ENCODE data around the gene TXNDC9.
"Not testable (repeated sequence)": the region's sequence is repeated elsewhere in the genome, so short reads cannot be mapped to it uniquely, and the experiment has no call there.

TXNDC9 gene

DNA sequence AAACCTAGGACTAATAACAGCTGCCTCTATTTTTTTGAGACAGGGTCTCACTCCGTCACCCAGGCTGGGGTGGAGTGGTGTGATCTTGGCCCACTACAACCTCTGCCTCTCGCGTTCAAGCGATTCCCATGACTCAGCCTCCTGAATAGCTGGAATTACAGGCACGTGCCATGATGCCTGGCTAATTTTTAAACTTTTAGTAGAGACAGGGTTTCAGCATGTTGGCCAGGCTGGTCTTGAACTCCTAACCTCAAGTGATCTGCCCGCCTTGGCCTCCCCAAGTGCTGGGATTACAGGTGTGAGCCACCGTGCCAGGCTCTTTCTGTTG lies 18.3 kb downstream of the TXNDC9 start:
- not testable (repeated sequence) for DNase-seq

DNA sequence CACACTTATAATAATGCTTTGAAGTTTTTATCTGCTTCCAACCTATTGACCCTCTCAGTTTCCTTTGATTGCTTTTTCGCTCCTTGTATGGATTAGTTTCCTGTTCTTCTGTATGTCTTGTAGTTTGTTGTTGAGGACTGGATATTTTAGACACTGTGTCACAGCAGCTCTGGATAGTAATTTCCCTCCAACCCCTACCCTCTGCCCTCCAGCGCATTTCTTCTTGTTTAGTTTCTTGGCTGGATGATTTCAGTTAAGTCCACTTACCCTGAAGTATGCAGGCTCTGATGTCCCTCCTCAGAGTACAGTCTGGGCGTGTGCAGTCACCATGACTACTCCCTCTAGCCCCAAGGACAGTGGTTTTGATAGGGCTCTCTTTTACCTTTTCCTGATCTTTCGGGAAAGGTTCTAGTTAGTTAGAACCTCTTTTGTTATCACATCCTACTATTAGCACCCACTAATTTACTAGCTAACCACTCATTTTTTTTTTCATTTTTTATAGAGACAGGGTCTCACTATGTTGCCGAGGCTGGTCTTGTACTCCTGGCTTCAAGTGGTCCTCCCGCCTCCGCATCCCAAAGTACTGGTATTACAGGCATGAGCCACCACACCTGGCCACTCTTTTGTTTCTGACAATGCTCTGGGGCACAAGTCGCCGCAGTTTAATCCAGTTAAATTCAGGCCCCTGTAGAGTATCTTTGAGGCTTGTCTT lies 18.8 kb downstream of the TXNDC9 start:
- DNase-seq, result no peak

GRCh38 chr2:99301097-99301496 lies 35.0 kb downstream of the TXNDC9 start, which contains the start of gene LYG1:
Gene LYG1 (minus strand): TSS chr2:99301197. CDS start chr2:99295670, 5,527 bp downstream.
- DNase-seq, result not testable (repeated sequence)

- DNase-seq, result no peak
Measured at GRCh38 chr2:99299580-99299979, 36.6 kb downstream of the TXNDC9 start.

DNA sequence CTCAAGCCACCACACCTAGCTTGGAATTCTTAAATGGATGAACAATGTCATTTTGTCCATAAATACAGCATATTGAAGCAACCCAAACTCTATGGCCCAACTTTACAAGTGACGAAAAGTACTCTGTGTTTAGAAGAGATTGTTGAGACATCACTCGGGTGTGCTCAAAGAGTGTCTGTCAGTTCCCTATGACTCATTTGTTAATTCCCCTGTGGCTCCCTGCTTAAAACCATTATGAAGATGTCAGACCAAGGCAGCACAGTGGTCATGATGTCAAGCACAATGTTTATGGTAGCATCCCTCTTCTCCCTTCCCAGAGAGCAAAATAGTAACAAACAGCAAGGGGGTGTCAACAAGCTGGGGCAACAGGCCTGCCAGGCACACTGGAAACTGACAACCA lies 38.1 kb downstream of the TXNDC9 start:
- no peak for DNase-seq

DNA sequence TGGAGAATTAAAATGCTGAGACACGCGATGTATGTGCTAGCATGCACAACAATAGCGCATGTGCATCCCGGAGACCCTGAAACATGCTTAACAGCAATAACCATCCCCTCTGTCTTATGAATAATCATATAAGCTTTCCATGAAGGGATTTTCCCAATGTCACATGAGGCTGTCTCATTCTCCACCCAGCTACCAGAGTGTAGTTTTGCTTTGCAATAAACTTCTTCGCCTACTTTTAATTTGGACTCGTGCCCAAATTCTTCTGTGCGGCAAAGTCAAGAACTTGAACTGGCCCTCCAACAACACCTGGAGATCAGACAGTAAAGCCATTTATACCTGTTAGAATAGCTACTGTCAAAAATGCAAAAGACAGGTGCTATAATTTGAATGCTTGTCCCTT lies 50.6 kb downstream of the TXNDC9 start:
- no peak for DNase-seq

GRCh38 chr2:99279969-99280695 lies 56.0 kb downstream of the TXNDC9 start:
- DNase-seq, result no peak

- no peak for DNase-seq
Measured at GRCh38 chr2:99278793-99279291, 57.3 kb downstream of the TXNDC9 start.

GRCh38 chr2:99278195-99278765 lies 57.9 kb downstream of the TXNDC9 start:
- not testable (repeated sequence) for DNase-seq

- no peak for DNase-seq
Measured at GRCh38 chr2:99275882-99276281, 60.3 kb downstream of the TXNDC9 start.

Data from stimulated activated CD4-positive, alpha-beta T cell treated with anti-CD3 and anti-CD28 coated beads, Interleukin-4, amount 100 ng/mL, for 1 hour (primary cell).